Pulmonary artery endothelial cell (primary cell): ENCODE measurements around the gene REM1. TPM values are rescaled to one million over a fixed set of nuclear protein-coding genes. Genes with fewer than 3 reads are reported as not detected.
"Not testable (repeated sequence)": the region's sequence is repeated elsewhere in the genome, so short reads cannot be mapped to it uniquely, and the experiment has no call there.

Experiments used
- DNase-seq: peaks from one replicate; pipeline ENCODE4 v3.0.0-alpha.2; 2011; ENCODE audit warnings: low read depth, low spot score
- total RNA-seq: library from RNA; depleted of rRNA; stranded (reverse); fragments of >200 nt; gene quantifications from 2 replicates; pipeline ENCODE4 v1.2.3, GENCODE V29; 2014

Gene REM1
- total RNA-seq, 1 donor from 2014 or later, result not detected

- DNase-seq, result no peak
These were observed 8.9 kb downstream of the REM1 start for GRCh38 chr20:31484001-31484400.

GRCh38 chr20:31485450-31486339 is 10.6 kb downstream of the REM1 start:
- peak; percentile 13 for DNase-seq

- DNase-seq, result no peak
These were observed 13.0 kb downstream of the REM1 start for GRCh38 chr20:31488115-31488514.

GRCh38 chr20:31489152-31489551 is 14.1 kb downstream of the REM1 start:
- DNase-seq, result no peak

GRCh38 chr20:31490752-31491151 is 15.7 kb downstream of the REM1 start:
- no peak for DNase-seq

DNA sequence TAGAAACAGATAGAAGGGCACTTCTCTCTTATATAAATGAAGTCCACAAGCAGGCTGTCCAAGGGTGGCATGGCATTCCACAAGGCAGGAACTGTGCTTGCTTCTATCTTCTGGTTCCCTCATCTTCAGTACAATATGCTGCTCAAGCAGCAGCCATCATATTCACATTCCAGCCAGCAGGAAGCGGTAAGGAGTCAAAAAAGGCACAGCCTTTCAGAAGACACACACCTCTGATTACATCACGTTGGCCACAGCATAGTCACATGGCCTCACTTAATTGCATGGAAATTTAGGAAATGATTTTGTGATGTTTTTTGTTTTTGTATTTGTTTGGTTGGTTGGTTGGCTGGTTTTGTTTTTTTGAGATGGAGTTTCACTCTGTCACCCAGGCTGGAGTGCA is 19.0 kb downstream of the REM1 start:
- DNase-seq, result no peak

GRCh38 chr20:31496761-31497295 is 21.7 kb downstream of the REM1 start:
- DNase-seq, result no peak

- no peak for DNase-seq
These were observed 22.9 kb downstream of the REM1 start for GRCh38 chr20:31497838-31498540.

DNA sequence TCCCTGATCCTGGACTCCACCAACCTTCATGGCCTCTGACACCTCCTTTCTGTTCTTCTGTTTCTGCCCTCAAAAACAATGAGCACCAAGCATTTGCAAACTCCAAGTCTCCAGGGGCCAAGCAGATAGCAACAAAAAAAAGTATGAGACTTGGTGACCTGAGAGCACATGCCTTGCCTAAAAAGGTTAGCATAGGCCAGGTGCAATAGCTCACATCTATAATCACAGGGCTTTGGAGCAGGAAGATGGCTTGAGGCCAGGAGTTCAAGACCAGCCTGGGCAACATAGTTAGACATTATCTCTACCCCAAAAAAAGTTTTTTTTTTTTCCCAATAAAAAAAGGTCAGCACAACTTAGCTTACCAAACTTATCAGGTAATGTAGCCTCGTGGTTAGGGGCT is 25.4 kb downstream of the REM1 start:
- DNase-seq, result no peak

DNA sequence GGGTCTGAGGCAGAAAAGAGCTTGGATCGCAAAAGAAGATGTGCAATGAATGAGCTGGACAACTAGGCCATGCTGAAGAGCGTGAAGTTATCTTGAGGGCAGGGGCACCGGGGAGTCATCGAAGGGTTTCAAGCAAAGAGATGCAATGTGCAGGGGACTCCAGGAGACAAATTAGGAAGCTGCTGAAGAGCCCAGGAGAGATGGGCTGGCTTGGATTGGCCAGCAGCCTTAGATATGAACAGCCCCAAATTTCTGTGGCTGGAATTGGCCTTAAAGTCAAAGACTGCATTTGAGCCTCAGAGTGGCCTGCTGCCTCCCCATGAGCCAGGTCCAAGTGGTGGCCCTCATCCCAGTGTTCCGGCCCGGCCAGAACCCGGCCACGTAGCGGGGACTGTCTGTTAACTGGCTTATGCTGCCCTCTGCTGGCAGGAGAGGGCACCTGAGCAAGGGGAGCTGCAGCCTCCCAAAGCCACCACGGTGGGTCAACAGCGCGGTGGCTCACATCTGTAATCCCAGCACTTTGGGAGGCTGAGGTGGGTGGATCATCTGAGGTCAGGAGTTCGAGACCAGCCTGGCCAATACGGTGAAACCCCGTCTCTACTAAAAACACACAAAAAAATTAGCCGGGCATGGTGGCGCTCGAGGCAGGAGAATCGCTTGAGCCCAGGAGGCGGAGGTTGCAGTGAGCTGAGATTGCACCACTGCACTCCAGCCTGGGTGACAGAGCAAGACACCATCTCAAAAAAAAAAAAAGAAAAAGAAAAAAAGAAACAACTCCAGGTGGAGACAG is 28.0 kb downstream of the REM1 start:
- DNase-seq, result not testable (repeated sequence)

- DNase-seq, result no peak
These were observed 30.8 kb downstream of the REM1 start for GRCh38 chr20:31505903-31506302.

GRCh38 chr20:31508517-31509244 is 33.6 kb downstream of the REM1 start:
- DNase-seq, result no peak

- peak; percentile 77 for DNase-seq
These were observed 39.3 kb downstream of the REM1 start, which contains the start of gene HM13 for GRCh38 chr20:31514154-31515071. HM13 (plus strand) TSS chr20:31514442; CDS start chr20:31514552, 110 bp downstream.

DNA sequence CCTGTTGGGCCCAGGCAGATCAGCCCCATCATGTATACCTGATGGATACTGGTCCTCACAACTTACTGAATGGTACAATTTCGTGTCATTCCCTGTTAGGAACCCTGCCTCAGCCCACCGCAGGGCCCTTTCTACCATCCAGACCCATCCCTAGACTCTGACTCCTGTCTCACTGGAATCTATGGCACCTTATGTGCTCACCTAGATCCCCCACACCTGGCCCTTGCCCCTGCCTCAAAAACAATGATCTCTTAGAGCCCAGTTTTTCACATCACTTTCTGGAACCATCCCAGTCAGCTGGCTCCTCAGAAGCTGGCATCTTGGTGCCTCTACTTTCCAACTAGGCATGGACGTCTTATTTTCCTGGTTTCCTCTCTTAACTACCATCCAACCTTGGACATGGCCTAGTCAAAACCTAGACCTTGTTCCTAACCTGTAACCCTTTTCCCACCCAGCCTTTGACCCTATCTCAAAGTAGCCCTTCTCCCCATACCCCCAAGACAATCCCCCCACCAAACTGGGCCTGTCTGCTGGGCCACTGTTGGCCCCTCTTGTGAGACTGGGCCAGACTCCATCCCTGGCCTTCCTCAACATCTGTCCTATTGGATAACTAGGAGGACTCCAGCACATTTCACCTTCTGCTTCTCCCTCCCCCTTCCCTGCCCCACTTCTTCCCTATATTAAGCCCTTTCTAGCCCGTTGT is 40.1 kb downstream of the REM1 start:
- DNase-seq, result no peak

DNA sequence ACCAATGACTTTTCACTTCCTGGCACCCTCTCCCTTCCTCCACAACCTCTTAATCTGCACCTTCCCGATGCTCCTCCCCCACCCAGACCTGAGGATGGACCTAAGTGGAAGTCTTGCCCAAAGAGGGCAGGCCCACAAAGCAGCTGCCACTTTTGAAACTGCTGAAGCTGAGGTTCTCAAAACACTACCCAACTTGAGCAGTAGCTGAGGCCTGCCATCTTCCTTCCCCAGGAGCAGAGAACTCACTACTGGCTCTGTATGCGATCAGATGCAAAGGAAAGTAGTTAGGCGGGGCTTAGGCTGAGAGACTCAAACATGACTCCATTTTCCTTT is 40.7 kb downstream of the REM1 start:
- DNase-seq, result no peak

DNA sequence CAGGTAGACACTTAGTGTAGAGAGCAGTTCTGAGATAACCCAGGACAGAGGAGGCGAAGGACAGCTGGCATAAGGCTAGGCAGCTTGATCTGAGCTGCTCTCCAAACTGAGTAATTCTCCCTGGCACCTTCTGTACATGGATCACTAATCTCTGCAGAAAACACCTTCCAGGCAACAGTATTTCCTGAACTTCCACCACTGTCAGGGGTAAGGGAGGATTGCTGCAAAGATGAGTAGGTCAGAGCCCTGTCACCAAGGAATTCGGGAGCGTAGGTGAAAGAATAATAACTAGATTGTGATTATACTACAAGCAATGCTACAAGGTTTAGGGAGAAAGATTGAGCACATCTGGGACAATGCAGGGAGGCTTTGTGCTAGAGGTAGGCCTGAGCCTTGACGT is 41.1 kb downstream of the REM1 start:
- no peak for DNase-seq

DNA sequence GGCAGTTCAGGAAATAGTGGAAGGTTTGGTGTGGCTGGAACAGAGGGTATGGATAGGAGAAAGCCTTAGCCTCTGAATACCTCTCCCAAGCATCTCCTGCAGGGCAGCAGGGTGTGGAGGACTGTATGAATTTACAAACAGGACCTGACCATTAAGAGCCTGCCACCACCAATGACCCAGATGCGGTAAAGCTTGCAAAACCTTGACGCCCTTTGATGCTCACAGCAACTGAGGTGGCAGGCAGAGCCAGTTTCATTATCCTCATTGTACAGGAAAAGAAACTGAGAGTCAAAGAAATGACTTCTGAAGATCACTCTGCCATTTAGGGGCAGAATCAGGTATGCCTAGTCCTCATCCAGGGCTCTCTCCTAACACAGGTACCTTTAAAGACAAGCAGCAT is 41.6 kb downstream of the REM1 start:
- no peak for DNase-seq

GRCh38 chr20:31517373-31517772 is 42.3 kb downstream of the REM1 start:
- peak; percentile 26 for DNase-seq

- not testable (repeated sequence) for DNase-seq
These were observed 46.2 kb downstream of the REM1 start for GRCh38 chr20:31521267-31521666.
